HEK293 (cell line): ENCODE data around the gene PPP1R14C.

Source experiments
- CTCF ChIA-PET: fragments of 350-600 bp; formaldehyde crosslinking; extraction: SDS; loops from one replicate; lab custom pipeline; 2021; ENCODE audit warnings: antibody characterized with exemption; lab: Yijun Ruan, JAX
- POLR2A ChIA-PET: fragments of 300-600 bp; formaldehyde crosslinking; extraction: SDS; loops from one replicate; lab custom pipeline; 2020; ENCODE audit warnings: antibody characterized with exemption, inconsistent platforms; lab: Yijun Ruan, JAX
- H3K27ac ChIP-seq: fragments of 200-500 bp; sonication (Bioruptor generic); 2 replicates; pipeline ENCODE4 v1.5.1; 2014; ENCODE audit warnings: low read depth, low read length, control low read depth, inconsistent platforms; ENCODE audit errors: extremely low read depth
- H3K36me3 ChIP-seq, 2 experiments: fragments of 200-500 bp in 1 of 2; sonication (Bioruptor generic) in 1 of 2; 1 replicate in 1 of 2; 2 replicates in 1 of 2; pipeline ENCODE4 v1.5.1; 2014 to 2017; ENCODE audit warnings: inconsistent platforms in 2 of 2, low read length in 2 of 2; ENCODE audit not compliant: control insufficient read depth in 2 of 2, insufficient read depth in 1 of 2
- H3K4me1 ChIP-seq: fragments of 200-500 bp; sonication (Bioruptor generic); 2 replicates; pipeline ENCODE4 v1.5.1; 2014; ENCODE audit warnings: mild to moderate bottlenecking, low read length, inconsistent platforms; ENCODE audit not compliant: control insufficient read depth, insufficient read depth
- H3K4me3 ChIP-seq: 2 replicates; pipeline ENCODE4 v1.5.1; 2011; ENCODE audit warnings: low read depth, mild to moderate bottlenecking, control low read depth, low read length, moderate library complexity
- H3K9me3 ChIP-seq: fragments of 200-500 bp; sonication (Bioruptor generic); 2 replicates; pipeline ENCODE4 v1.5.1; 2014; ENCODE audit warnings: low read depth, low read length, inconsistent platforms; ENCODE audit not compliant: control insufficient read depth, insufficient read depth
- GFI1B ChIP-seq: fragments of 450-650 bp; formaldehyde crosslinking; IDR thresholded peaks from 2 replicates; pipeline ENCODE4 v1.5.1; 2016; ENCODE audit warnings: missing biosample characterization, missing genetic modification characterization
- GLIS2 ChIP-seq: fragments of 450-650 bp; formaldehyde crosslinking; IDR thresholded peaks from 2 replicates; pipeline ENCODE4 v1.5.1; 2016; ENCODE audit warnings: missing biosample characterization, missing genetic modification characterization
- SETDB1 ChIP-seq: IDR thresholded peaks from one replicate; pipeline ENCODE4 v1.6.1; 2017; ENCODE audit warnings: mild to moderate bottlenecking, low read length, moderate library complexity, mixed read lengths; ENCODE audit not compliant: insufficient read length
- ZNF138 ChIP-seq: fragments of 450-650 bp; formaldehyde crosslinking; IDR thresholded peaks from 2 replicates; pipeline ENCODE4 v1.5.1; 2016; ENCODE audit warnings: missing biosample characterization, missing genetic modification characterization, borderline replicate concordance
- ZNF140 ChIP-seq: fragments of 450-650 bp; formaldehyde crosslinking; IDR thresholded peaks from 2 replicates; pipeline ENCODE4 v1.5.1; 2016; ENCODE audit warnings: missing biosample characterization, missing genetic modification characterization
- ZNF510 ChIP-seq: fragments of 450-650 bp; formaldehyde crosslinking; IDR thresholded peaks from 2 replicates; pipeline ENCODE4 v1.5.1; 2018; ENCODE audit warnings: mild to moderate bottlenecking, missing genetic modification characterization, missing biosample characterization; ENCODE audit not compliant: insufficient replicate concordance
- ZNF561 ChIP-seq: fragments of 450-650 bp; IDR thresholded peaks from 2 replicates; pipeline ENCODE4 v1.5.1; 2018; ENCODE audit warnings: missing biosample characterization, missing genetic modification characterization, borderline replicate concordance
- ZNF658 ChIP-seq: fragments of 450-650 bp; formaldehyde crosslinking; IDR thresholded peaks from 2 replicates; pipeline ENCODE4; 2016; ENCODE audit warnings: missing biosample characterization, missing genetic modification characterization
- ZNF677 ChIP-seq: fragments of 450-650 bp; IDR thresholded peaks from 2 replicates; pipeline ENCODE4 v1.5.0; 2018; ENCODE audit warnings: missing biosample characterization, mild to moderate bottlenecking, missing genetic modification characterization, moderate library complexity
- TF ChIP-seq, protein P1 (sequence below): fragments of 450-650 bp; formaldehyde crosslinking; IDR thresholded peaks from 2 replicates; pipeline ENCODE4 v1.5.1; 2016; ENCODE audit warnings: missing biosample characterization, missing genetic modification characterization
- TF ChIP-seq, protein P2 (sequence below): fragments of 450-650 bp; formaldehyde crosslinking; IDR thresholded peaks from 2 replicates; pipeline ENCODE4 v1.5.1; 2016; ENCODE audit warnings: missing biosample characterization, missing genetic modification characterization
- TF ChIP-seq, protein P3 (sequence below): fragments of 450-650 bp; IDR thresholded peaks from 2 replicates; pipeline ENCODE4 v1.5.1; 2018; ENCODE audit warnings: missing biosample characterization, mild to moderate bottlenecking, missing genetic modification characterization
- TF ChIP-seq, protein P4 (sequence below): fragments of 450-650 bp; formaldehyde crosslinking; IDR thresholded peaks from 2 replicates; pipeline ENCODE4 v1.5.1; 2016; ENCODE audit warnings: missing biosample characterization, missing genetic modification characterization
- TF ChIP-seq, protein P5 (sequence below): fragments of 450-650 bp; formaldehyde crosslinking; IDR thresholded peaks from 2 replicates; pipeline ENCODE4 v1.5.1; 2016; ENCODE audit warnings: missing biosample characterization, missing genetic modification characterization

Gene PPP1R14C

DNA sequence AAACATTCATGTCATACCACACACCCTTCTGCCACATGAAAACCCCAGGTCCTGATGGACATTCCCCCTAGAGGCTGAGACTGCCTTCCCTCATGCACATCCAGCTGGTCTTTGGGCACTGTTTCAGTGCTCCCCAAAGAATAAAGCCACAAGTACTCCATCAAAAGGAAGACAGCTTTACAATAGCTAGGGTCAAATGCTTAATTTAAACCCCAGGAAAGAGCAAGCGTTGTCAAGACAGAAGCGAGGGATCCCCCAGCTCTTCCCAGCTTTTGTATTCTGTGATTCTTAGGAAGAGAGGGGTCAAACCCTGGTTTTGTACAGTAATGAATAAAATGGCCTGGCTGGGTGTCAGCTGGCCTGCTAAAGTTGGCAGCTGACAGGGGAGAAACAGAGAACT, 143.6 kb downstream of the PPP1R14C start (continued):
- TF ChIP-seq, protein P1, sequence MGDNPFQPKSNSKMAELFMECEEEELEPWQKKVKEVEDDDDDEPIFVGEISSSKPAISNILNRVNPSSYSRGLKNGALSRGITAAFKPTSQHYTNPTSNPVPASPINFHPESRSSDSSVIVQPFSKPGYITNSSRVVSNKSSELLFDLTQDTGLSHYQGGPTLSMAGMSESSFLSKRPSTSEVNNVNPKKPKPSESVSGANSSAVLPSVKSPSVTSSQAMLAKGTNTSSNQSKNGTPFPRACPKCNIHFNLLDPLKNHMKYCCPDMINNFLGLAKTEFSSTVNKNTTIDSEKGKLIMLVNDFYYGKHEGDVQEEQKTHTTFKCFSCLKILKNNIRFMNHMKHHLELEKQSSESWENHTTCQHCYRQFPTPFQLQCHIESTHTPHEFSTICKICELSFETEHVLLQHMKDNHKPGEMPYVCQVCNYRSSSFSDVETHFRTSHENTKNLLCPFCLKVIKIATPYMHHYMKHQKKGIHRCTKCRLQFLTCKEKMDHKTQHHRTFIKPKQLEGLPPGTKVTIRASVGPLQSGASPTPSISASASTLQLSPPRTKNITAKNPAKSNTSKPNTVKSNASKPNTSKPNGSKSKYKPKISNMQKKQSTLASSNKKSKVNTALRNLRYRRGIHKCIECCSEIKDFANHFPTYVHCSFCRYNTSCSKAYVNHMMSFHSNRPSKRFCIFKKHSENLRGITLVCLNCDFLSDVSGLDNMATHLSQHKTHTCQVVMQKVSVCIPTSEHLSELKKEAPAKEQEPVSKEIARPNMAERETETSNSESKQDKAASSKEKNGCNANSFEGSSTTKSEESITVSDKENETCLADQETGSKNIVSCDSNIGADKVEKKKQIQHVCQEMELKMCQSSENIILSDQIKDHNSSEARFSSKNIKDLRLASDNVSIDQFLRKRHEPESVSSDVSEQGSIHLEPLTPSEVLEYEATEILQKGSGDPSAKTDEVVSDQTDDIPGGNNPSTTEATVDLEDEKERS (tag by site-specific recombination), result no peak
- TF ChIP-seq ZNF140 (tag by site-specific recombination), result no peak
- TF ChIP-seq, protein P2, sequence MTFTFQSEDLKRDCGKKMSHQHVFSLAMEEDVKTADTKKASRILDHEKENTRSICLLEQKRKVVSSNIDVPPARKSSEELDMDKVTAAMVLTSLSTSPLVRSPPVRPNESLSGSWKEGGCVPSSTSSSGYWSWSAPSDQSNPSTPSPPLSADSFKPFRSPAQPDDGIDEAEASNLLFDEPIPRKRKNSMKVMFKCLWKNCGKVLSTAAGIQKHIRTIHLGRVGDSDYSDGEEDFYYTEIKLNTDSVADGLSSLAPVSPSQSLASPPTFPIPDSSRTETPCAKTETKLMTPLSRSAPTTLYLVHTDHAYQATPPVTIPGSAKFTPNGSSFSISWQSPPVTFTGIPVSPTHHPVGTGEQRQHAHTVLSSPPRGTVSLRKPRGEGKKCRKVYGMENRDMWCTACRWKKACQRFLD (tag by site-specific recombination), result no peak
- no peak for TF ChIP-seq ZNF658 (tag by site-specific recombination)
- no peak for TF ChIP-seq ZNF510 (tag by site-specific recombination)
- TF ChIP-seq, all 188 proteins: peak for 0

DNA sequence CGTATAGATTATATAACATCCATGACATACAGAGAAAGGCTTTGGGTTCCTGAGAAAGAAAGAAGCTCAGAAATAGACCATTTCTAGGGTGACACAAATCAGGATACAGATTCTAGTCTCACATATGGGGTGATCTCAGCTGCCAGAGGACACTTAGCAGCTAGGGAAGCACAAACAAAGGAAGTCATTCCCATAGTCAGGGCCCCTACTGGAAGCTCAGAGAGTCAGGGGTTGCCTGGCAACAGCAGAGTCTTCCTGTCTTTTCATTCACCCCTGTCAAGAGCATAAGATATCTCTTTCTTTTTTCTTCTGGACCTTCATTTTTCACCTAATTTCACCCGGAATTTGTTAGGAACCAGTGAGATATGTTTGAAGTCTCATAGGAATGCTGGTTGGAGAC, 144.1 kb downstream of the PPP1R14C start:
- no peaks in the 10 kb centered on the region for H3K4me1 ChIP-seq
- ChIA-PET CTCF (interaction anchor here (0.8 kb wide), 1 partner anchor 9 kb away, joined by 3 read pairs; no protein-coding TSS in a partner anchor), POLR2A (interaction anchor here (1.4 kb wide), 1 partner anchor 13 kb away, joined by 3 read pairs; no protein-coding TSS in a partner anchor)
- TF ChIP-seq SETDB1, result peak; percentile 86
- TF ChIP-seq, protein P3, sequence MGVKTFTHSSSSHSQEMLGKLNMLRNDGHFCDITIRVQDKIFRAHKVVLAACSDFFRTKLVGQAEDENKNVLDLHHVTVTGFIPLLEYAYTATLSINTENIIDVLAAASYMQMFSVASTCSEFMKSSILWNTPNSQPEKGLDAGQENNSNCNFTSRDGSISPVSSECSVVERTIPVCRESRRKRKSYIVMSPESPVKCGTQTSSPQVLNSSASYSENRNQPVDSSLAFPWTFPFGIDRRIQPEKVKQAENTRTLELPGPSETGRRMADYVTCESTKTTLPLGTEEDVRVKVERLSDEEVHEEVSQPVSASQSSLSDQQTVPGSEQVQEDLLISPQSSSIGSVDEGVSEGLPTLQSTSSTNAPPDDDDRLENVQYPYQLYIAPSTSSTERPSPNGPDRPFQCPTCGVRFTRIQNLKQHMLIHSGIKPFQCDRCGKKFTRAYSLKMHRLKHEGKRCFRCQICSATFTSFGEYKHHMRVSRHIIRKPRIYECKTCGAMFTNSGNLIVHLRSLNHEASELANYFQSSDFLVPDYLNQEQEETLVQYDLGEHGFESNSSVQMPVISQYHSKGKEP (tag by site-specific recombination), result no peak
- H3K27ac ChIP-seq, result no peak overlapping the region
- no peaks in the 10 kb centered on the region for H3K36me3 ChIP-seq
- H3K4me3 ChIP-seq, result no peak overlapping the region
- H3K9me3 ChIP-seq, result no peaks in the 10 kb centered on the region

DNA sequence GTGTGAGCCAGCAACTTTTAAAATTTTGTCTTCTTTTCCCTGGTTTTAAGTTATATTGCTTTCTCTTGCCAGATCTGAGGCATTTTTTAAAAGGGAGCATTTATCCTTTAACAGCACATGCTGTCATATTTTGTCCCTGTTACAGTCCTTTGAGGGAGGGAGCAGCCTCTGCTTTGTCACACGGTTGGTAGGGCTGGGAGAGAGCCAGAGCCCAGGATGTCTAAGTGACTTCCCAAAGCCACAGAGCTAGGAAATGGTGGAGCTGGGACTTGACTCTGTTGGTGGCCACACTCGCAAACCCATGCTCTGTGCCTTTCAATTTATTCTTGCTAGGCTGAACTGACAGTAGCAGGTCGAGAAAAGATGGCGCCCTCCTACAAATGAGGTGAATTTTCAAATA, 145.6 kb downstream of the PPP1R14C start:
- H3K27ac ChIP-seq, result no peak overlapping the region
- TF ChIP-seq GLIS2 (tag by site-specific recombination) (no peak), ZNF138 (no peak), ZNF677 (no peak), GFI1B (tag by site-specific recombination) (no peak), ZNF561 (tag by site-specific recombination) (no peak)
- TF ChIP-seq, protein P4, sequence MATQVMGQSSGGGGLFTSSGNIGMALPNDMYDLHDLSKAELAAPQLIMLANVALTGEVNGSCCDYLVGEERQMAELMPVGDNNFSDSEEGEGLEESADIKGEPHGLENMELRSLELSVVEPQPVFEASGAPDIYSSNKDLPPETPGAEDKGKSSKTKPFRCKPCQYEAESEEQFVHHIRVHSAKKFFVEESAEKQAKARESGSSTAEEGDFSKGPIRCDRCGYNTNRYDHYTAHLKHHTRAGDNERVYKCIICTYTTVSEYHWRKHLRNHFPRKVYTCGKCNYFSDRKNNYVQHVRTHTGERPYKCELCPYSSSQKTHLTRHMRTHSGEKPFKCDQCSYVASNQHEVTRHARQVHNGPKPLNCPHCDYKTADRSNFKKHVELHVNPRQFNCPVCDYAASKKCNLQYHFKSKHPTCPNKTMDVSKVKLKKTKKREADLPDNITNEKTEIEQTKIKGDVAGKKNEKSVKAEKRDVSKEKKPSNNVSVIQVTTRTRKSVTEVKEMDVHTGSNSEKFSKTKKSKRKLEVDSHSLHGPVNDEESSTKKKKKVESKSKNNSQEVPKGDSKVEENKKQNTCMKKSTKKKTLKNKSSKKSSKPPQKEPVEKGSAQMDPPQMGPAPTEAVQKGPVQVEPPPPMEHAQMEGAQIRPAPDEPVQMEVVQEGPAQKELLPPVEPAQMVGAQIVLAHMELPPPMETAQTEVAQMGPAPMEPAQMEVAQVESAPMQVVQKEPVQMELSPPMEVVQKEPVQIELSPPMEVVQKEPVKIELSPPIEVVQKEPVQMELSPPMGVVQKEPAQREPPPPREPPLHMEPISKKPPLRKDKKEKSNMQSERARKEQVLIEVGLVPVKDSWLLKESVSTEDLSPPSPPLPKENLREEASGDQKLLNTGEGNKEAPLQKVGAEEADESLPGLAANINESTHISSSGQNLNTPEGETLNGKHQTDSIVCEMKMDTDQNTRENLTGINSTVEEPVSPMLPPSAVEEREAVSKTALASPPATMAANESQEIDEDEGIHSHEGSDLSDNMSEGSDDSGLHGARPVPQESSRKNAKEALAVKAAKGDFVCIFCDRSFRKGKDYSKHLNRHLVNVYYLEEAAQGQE (tag by site-specific recombination), result no peak
- TF ChIP-seq, protein P5, sequence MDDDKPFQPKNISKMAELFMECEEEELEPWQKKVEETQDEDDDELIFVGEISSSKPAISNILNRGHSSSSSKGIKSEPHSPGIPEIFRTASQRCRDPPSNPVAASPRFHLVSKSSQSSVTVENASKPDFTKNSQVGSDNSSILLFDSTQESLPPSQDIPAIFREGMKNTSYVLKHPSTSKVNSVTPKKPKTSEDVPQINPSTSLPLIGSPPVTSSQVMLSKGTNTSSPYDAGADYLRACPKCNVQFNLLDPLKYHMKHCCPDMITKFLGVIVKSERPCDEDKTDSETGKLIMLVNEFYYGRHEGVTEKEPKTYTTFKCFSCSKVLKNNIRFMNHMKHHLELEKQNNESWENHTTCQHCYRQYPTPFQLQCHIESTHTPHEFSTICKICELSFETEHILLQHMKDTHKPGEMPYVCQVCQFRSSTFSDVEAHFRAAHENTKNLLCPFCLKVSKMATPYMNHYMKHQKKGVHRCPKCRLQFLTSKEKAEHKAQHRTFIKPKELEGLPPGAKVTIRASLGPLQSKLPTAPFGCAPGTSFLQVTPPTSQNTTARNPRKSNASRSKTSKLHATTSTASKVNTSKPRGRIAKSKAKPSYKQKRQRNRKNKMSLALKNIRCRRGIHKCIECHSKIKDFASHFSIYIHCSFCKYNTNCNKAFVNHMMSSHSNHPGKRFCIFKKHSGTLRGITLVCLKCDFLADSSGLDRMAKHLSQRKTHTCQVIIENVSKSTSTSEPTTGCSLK, result no peak
- TF ChIP-seq, all 188 proteins: peak for 0
- H3K4me3 ChIP-seq, result no peak overlapping the region
- no peaks in the 10 kb centered on the region for H3K9me3 ChIP-seq
- ChIA-PET POLR2A (no interaction called here), CTCF (interaction anchor here (0.9 kb wide), 1 partner anchor 8 kb away, joined by 3 read pairs; no protein-coding TSS in a partner anchor)
- no peaks in the 10 kb centered on the region for H3K4me1 ChIP-seq
- no peaks in the 10 kb centered on the region for H3K36me3 ChIP-seq
